Measurements from ENCODE around the gene H19. TPM values are rescaled to one million over a fixed set of nuclear protein-coding genes. Genes with fewer than 3 reads are reported as not detected.

Gene H19
- total RNA-seq, 6 experiments from 2014 or later, result 0.25 to 0.33 TPM; not detected in 4

DNA sequence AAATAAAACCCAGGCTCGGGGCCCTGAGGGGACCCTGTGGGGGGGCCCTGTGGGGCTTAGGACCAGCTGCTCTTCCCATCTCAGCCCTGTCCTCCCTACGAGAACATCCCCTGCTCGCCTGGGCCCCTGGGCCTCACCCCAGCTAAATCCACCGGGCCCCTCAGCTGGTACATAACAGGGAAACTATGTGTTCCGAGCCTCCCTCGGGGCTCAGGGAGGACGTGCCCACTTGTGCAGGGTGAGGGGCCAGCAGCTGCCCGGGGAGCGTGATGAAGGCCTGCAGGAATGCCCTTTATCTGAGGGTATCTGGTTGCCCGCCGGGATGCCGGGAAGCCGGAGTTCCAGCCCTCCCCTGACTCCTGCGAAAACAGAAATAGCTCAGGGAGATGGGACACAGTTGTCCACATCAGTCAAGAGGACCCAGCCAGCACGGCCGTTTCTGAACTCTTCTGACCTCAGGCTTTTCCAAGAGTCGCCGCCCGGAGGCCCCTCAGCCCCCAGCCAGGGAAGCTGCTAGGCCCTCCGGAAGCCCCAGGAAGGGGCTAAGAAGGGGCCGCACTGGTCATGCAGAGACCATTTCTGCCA lies 29.9 kb downstream of the H19 start:
- Mint-ChIP-seq H3K4me3 (no peak overlapping the region), H3K9me3 (no peaks in the 10 kb centered on the region), H3K36me3 (ENCODE audit: low read depth) (no peaks in the 10 kb centered on the region), H3K4me1 (ENCODE audit: low read depth) (no peaks in the 10 kb centered on the region), H3K27me3 (ENCODE audit: insufficient read depth) (no peaks in the 10 kb centered on the region), H3K27ac (no peak overlapping the region)
- TF ChIP-seq CTCF (IDR thresholded peaks at IDR 0.05), result no peak
- DNase-seq, result no peak

GRCh38 chr11:1966531-1966930 lies 31.1 kb downstream of the H19 start:
- no peaks in the 10 kb centered on the region for H3K27me3 Mint-ChIP-seq (ENCODE audit: insufficient read depth)
- H3K4me3 Mint-ChIP-seq, result no peak overlapping the region

DNA sequence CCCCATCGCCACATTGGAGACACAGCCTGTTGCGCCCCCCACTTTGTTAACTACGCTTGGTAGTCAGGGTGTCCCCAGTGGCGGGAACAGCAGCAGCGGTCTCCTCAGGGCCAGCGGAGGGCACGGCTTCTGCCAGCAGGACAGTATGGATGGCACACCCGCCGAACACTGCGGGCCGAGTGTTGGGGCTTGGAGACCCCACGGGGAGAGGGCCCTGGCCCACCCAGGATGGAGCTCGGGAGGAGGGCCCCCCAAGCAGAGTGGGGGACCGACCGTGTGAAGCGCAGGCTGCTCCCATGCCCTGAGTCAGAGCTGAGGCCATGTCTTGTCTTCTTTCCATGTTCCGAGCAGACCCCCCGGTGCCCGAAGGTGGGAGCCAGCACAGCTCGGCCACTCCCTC lies 32.7 kb downstream of the H19 start:
- no peak for DNase-seq
- H3K27ac Mint-ChIP-seq, result no peak overlapping the region
- H3K9me3 Mint-ChIP-seq, result no peaks in the 10 kb centered on the region
- no peak overlapping the region for H3K4me3 Mint-ChIP-seq
- H3K27me3 Mint-ChIP-seq (ENCODE audit: insufficient read depth), result no peaks in the 10 kb centered on the region
- no peaks in the 10 kb centered on the region for H3K36me3 Mint-ChIP-seq (ENCODE audit: low read depth)
- no peak for TF ChIP-seq CTCF (IDR thresholded peaks at IDR 0.05)
- H3K4me1 Mint-ChIP-seq (ENCODE audit: low read depth), result no peaks in the 10 kb centered on the region

More at GRCh38 chr11:1966531-1966930, 31.1 kb downstream of the H19 start:
- no peak overlapping the region for H3K27ac Mint-ChIP-seq
- no peaks in the 10 kb centered on the region for H3K4me1 Mint-ChIP-seq (ENCODE audit: low read depth)
- no peaks in the 10 kb centered on the region for H3K36me3 Mint-ChIP-seq (ENCODE audit: low read depth)
- no peak for DNase-seq
- H3K9me3 Mint-ChIP-seq, result no peaks in the 10 kb centered on the region
- no peak for TF ChIP-seq CTCF (IDR thresholded peaks at IDR 0.05)

DNA sequence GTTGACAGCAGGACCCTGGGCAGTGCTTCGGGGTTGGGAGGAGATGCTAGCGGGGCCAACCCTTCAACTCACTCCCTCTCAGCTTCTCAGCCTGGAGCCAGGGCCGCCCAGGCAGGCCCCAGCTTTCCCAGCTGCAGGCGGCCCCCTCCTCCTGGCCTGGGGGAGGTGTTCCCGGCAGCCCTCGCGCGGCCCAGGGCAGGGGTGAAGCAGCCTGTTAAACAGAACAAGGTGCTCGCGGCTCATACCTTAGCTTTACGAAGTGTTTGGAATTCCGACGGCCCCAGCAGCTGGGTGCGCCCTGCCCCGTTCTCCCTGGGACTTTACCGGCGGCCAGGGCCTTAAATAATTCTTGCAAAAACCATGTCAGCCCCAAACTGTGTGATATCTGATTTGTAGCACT lies 33.3 kb downstream of the H19 start:
- Mint-ChIP-seq H3K27me3 (ENCODE audit: insufficient read depth) (no peaks in the 10 kb centered on the region), H3K36me3 (ENCODE audit: low read depth) (no peaks in the 10 kb centered on the region), H3K4me3 (no peak overlapping the region), H3K4me1 (ENCODE audit: low read depth) (no peaks in the 10 kb centered on the region), H3K27ac (no peak overlapping the region), H3K9me3 (no peaks in the 10 kb centered on the region)
- DNase-seq, result no peak
- TF ChIP-seq CTCF (IDR thresholded peaks at IDR 0.05), result no peak

DNA sequence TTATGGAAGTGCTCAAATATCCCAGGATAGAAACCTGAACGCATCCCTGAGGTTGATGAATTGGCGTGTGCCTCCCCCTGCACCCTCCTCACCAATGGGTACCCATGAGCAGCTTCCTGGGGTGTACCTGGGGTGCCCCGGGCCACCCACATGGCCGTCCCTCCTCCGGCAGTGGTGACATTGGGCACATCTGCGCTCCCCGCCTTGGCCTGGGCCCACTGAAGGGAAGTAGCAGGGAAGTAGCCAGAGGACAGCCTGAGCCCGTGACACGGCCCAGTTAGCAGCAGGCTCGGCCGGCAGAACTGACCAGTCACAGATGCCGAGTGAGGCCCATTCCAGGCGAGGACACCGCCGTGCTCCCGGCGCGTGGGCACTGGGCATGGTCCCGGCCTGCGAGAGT lies 33.8 kb downstream of the H19 start:
- no peak overlapping the region for H3K27ac Mint-ChIP-seq
- no peak for TF ChIP-seq CTCF (IDR thresholded peaks at IDR 0.05)
- H3K4me3 Mint-ChIP-seq, result no peak overlapping the region
- H3K4me1 Mint-ChIP-seq (ENCODE audit: low read depth), result no peaks in the 10 kb centered on the region
- DNase-seq, result no peak
- no peaks in the 10 kb centered on the region for H3K36me3 Mint-ChIP-seq (ENCODE audit: low read depth)
- H3K9me3 Mint-ChIP-seq, result no peaks in the 10 kb centered on the region
- no peaks in the 10 kb centered on the region for H3K27me3 Mint-ChIP-seq (ENCODE audit: insufficient read depth)

- Mint-ChIP-seq H3K27ac (no peak overlapping the region), H3K36me3 (ENCODE audit: low read depth) (no peaks in the 10 kb centered on the region), H3K4me1 (ENCODE audit: low read depth) (no peaks in the 10 kb centered on the region), H3K27me3 (ENCODE audit: insufficient read depth) (no peaks in the 10 kb centered on the region), H3K4me3 (no peak overlapping the region), H3K9me3 (no peaks in the 10 kb centered on the region)
- no peak for DNase-seq
- TF ChIP-seq CTCF (IDR thresholded peaks at IDR 0.05), result no peak
Measured at GRCh38 chr11:1959786-1960185, 37.9 kb downstream of the H19 start.

All from HFFc6 (cell line).